ENCODE data around the gene VPS9D1.

- no peak for TF ChIP-seq TEAD4 (IDR thresholded peaks at IDR 0.05)
- TF ChIP-seq REST (IDR thresholded peaks at IDR 0.05; ENCODE audit: low read depth), result no peak
- no peak for TF ChIP-seq ZBTB7A (IDR thresholded peaks at IDR 0.05; ENCODE audit: low read depth)
- no peak for TF ChIP-seq YY1 (IDR thresholded peaks at IDR 0.05; ENCODE audit: low read depth)
- no peak for TF ChIP-seq FOXM1 (IDR thresholded peaks at IDR 0.05; ENCODE audit: borderline replicate concordance, low read depth)
- TF ChIP-seq EP300 (IDR thresholded peaks at IDR 0.05; ENCODE audit: borderline replicate concordance), result no peak
- TF ChIP-seq MAX (IDR thresholded peaks at IDR 0.05), result peak; percentile 58; the same call in 1 of the 2 replicates
- 0 out of 2 replicates have a peak, but pooled peaks have one; percentile 5 for TF ChIP-seq CREB1 (IDR thresholded peaks at IDR 0.05; ENCODE audit: low read depth)
- TF ChIP-seq RAD21 (IDR thresholded peaks at IDR 0.05; ENCODE audit: low read depth), result no peak
- peak; percentile 41; the same call in 1 of the 2 replicates for TF ChIP-seq TAF1 (IDR thresholded peaks at IDR 0.05; ENCODE audit: low read depth)
- TF ChIP-seq CEBPB (IDR thresholded peaks at IDR 0.05), result no peak
- TF ChIP-seq TCF12 (IDR thresholded peaks at IDR 0.05; ENCODE audit: low read depth), result no peak
- TF ChIP-seq EGR1 (IDR thresholded peaks at IDR 0.05), result no peak
These were observed 1.9 kb upstream of the VPS9D1 start for GRCh38 chr16:89722392-89723278.

Measured in Ishikawa (cell line).